Muscle layer of duodenum (tissue), 2 donors: ENCODE measurements around the gene ARHGEF18.
A peak's percentile ranks its signal among the peaks of the same experiment; 100 is the strongest.
"Not testable (repeated sequence)": the region's sequence is repeated elsewhere in the genome, so short reads cannot be mapped to it uniquely, and the experiment has no call there.

Experiments used
- H3K27ac ChIP-seq: one replicate; pipeline ENCODE4 v1.7.0; 2013; ENCODE audit warnings: mild to moderate bottlenecking, low read length
- H3K27me3 ChIP-seq: one replicate; pipeline ENCODE4 v1.7.0; 2013; ENCODE audit warnings: low read depth, mild to moderate bottlenecking, control low read depth, low read length
- H3K36me3 ChIP-seq, 2 donors: one replicate each; pipeline ENCODE4 v1.7.0; 2013; ENCODE audit warnings: low read length in 2 of 2, control low read depth in 1 of 2, mild to moderate bottlenecking in 1 of 2; ENCODE audit not compliant: insufficient read depth in 2 of 2, control insufficient read depth in 1 of 2
- H3K4me1 ChIP-seq, 2 donors: one replicate each; pipeline ENCODE4 v1.7.0; 2013; ENCODE audit warnings: low read length in 2 of 2, mild to moderate bottlenecking in 2 of 2, control low read depth in 1 of 2, moderate library complexity in 1 of 2; ENCODE audit not compliant: insufficient read depth in 2 of 2, control insufficient read depth in 1 of 2
- H3K4me3 ChIP-seq, 2 donors: one replicate each; pipeline ENCODE4 v1.7.0; 2013; ENCODE audit warnings: low read length in 2 of 2, low read depth in 1 of 2, mild to moderate bottlenecking in 1 of 2
- H3K9me3 ChIP-seq, 2 donors: one replicate each; pipeline ENCODE4 v1.7.0; 2013; ENCODE audit warnings: low read length in 2 of 2, control low read depth in 1 of 2, mild to moderate bottlenecking in 1 of 2; ENCODE audit not compliant: control insufficient read depth in 1 of 2
- donor health status: healthy.

ARHGEF18 gene

GRCh38 chr19:7348587-7349230 is at the start of gene ARHGEF18:
ARHGEF18 (plus strand) TSS chr19:7348937; CDS start chr19:7362891, 13,954 bp downstream.
- Histone ChIP-seq H3K9me3 (peaks cover 4 to 6% of the 10 kb centered on the region in 2 donors), H3K27ac (no peak within 1 kb of the TSS), H3K4me1 (no peaks in the 10 kb centered on the region), H3K4me3 (peak within 1 kb of the TSS in 1 of 2 donors; percentile 18), H3K36me3 (no peaks in the 10 kb centered on the region), H3K27me3 (no peaks in the 10 kb centered on the region)

DNA sequence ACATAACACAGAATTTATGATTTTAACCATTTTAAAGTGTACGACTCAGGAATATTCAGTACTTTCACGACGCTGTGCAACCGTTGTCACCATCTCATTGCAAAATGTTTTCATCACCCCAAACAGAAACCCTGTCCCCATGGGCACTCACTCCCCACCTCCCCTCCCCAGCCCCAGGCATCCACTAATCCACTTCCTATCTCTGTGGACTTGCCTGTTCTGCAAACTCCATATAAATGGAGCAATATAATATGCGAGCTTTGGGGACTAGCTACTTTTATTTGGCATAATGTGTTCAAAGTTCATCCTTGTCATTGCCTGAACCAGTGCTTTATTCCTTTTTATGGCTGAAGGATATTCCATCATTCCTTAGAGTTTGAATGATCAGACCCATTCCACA is 47.2 kb upstream of the ARHGEF18 start:
- H3K9me3 ChIP-seq, result no peaks in the 10 kb centered on the region
- H3K4me1 ChIP-seq, result no peaks in the 10 kb centered on the region
- no peaks in the 10 kb centered on the region for H3K27me3 ChIP-seq
- H3K4me3 ChIP-seq, result no peak overlapping the region
- no peaks in the 10 kb centered on the region for H3K36me3 ChIP-seq
- no peak overlapping the region for H3K27ac ChIP-seq

- H3K36me3 ChIP-seq, result no peaks in the 10 kb centered on the region
- H3K4me1 ChIP-seq, result no peaks in the 10 kb centered on the region
- H3K9me3 ChIP-seq, result no peaks in the 10 kb centered on the region
- H3K27me3 ChIP-seq, result no peaks in the 10 kb centered on the region
- H3K4me3 ChIP-seq, result no peak overlapping the region
- no peak overlapping the region for H3K27ac ChIP-seq
Observed at GRCh38 chr19:7303470-7303869, 45.3 kb upstream of the ARHGEF18 start.

- H3K4me3 ChIP-seq, result no peak overlapping the region
- no peaks in the 10 kb centered on the region for H3K4me1 ChIP-seq
- H3K9me3 ChIP-seq, result no peaks in the 10 kb centered on the region
- no peak overlapping the region for H3K27ac ChIP-seq
- no peaks in the 10 kb centered on the region for H3K27me3 ChIP-seq
- H3K36me3 ChIP-seq, result no peaks in the 10 kb centered on the region
Observed at GRCh38 chr19:7304200-7304599, 44.5 kb upstream of the ARHGEF18 start.

DNA sequence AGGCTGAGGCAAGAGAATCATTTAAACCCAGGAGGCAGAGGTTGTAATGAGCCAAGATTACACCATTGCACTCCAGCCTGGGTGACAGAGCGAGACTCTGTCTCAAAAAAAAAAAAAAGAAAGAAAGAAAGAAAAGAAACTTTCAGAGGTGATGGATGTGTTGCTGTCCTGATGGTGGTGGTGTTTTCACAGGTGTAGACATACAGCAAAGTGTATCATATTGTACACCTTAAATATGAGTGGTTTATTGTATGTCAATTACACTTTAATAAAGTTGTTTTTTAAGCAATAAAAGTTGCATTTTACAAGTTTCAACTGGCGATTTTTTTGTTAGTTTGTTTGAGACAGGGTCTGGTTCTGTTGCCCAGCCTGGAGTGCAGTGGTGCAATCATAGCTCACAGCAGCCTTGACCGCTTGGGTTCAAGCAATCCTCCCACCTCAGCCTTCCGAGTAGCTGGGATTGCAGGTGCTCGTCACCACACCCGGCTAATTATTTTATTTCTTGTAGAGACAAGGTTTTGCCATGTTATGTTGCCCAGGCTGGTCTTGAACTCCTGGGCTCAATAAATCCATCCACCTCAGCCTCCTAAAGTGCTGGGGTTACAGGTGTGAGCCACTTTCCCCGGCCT is 41.0 kb upstream of the ARHGEF18 start:
- no peak overlapping the region for H3K4me3 ChIP-seq
- no peaks in the 10 kb centered on the region for H3K36me3 ChIP-seq
- no peaks in the 10 kb centered on the region for H3K27me3 ChIP-seq
- no peaks in the 10 kb centered on the region for H3K9me3 ChIP-seq
- no peaks in the 10 kb centered on the region for H3K4me1 ChIP-seq
- H3K27ac ChIP-seq, result no peak overlapping the region

DNA sequence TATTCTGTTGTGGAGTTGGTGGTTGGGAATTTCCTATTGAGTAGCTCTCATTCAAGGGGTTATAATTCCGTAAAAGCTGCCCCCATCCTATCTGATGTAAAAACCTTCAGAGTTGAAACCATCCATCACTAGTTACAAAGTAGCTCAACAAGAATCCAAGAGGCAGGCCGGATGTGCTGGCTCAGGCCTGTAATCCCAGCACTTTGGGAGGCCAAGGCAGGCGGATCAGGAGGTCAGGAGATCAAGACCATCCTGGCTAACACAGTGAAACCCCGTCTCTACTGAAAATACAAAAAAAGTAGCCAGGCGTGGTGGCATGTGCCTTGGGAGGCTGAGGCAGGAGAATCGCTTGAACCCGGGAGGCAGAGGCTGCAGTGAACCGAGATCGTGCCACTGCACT is 40.4 kb upstream of the ARHGEF18 start:
- H3K4me3 ChIP-seq, H3K27me3 ChIP-seq, H3K27ac ChIP-seq, H3K9me3 ChIP-seq, H3K4me1 ChIP-seq, H3K36me3 ChIP-seq: not testable (repeated sequence)

DNA sequence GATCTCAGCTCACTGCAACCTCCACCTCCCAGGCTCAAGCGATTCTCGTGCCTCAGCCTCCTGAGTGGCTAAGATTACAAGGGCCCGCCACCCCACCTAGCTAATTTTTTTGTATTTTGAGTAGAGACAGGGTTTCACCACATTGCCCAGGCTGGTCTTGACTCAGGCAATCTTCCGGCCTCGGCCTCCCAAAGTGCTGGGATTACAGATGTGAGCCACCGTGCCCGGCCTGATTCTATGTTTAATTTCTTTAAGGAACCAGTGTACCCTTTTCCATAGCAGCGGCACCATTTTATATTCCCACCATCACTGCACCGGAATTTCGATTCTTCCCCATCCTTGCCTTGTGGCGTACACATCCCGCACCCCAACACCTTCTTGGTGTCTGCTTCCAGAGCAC is 36.8 kb upstream of the ARHGEF18 start:
- no peak overlapping the region for H3K27ac ChIP-seq
- peaks cover 0 to 5% of the 10 kb centered on the region in 2 donors for H3K9me3 ChIP-seq
- no peaks in the 10 kb centered on the region for H3K4me1 ChIP-seq
- H3K27me3 ChIP-seq, result no peaks in the 10 kb centered on the region
- no peaks in the 10 kb centered on the region for H3K36me3 ChIP-seq
- no peak overlapping the region for H3K4me3 ChIP-seq

- H3K4me1 ChIP-seq, result no peaks in the 10 kb centered on the region
- no peaks in the 10 kb centered on the region for H3K27me3 ChIP-seq
- H3K27ac ChIP-seq, result no peak overlapping the region
- H3K9me3 ChIP-seq, result peaks cover 0 to 5% of the 10 kb centered on the region in 2 donors
- no peaks in the 10 kb centered on the region for H3K36me3 ChIP-seq
- H3K4me3 ChIP-seq, result no peak overlapping the region
Observed at GRCh38 chr19:7312816-7313215, 35.9 kb upstream of the ARHGEF18 start.

DNA sequence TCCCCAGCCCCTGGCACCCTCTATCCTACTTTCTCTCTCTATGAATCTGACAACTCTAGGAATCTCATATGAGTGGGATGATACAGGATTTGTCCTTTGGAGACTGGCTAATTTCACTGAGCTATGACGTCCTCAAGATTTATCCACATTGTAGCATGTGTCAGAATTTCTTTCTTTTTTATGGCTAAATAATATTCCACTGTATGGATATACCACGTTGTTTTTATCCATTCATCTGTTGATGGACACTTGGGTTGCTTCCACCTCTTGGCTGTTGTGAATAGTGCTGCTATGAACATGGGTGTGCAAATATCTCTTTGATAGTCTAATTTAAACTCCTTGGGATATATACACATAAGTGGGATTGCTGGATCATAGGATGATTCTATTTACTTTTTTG is 30.6 kb upstream of the ARHGEF18 start:
- no peak overlapping the region for H3K4me3 ChIP-seq
- H3K27ac ChIP-seq, result no peak overlapping the region
- H3K9me3 ChIP-seq, result peaks cover 0 to 7% of the 10 kb centered on the region in 2 donors
- peaks cover 0 to 3% of the 10 kb centered on the region in 2 donors for H3K4me1 ChIP-seq
- H3K27me3 ChIP-seq, result no peaks in the 10 kb centered on the region
- no peaks in the 10 kb centered on the region for H3K36me3 ChIP-seq

DNA sequence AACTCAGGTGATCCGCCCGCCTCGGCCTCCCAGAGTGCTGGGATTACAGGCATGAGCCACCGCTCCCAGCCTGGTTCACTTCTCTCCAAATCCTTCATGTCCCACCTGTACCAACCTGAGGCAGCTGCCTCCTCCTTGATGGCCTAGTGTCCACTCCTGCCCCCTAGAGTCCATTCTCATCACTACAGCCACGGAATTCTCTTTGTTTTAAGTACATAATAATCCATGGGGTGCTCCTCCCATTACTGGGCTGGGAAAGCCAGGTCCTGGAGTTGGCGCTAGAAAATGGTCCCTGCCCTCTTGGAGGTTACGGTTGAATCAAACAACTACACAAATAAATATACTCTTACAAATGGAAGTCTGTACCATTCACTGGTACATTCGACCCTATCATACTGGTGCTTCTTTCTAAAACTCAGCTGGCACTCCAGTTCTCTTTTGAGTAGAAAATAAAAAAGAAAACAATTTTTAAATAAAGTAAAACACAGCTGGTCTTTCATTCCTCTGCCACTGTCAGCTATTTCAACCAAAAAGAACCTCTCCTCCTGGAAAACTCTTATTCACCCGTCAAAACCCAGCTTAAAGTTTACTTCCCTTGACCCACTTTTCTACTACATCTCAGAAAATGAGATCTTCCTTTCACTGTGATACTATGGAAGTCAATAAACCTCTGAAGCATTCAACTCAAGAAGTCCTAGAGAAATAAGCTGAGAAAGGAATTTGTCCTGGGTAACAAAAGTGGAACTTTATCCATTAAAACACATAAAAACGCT is 22.4 kb upstream of the ARHGEF18 start:
- peaks cover 0 to 5% of the 10 kb centered on the region in 2 donors for H3K9me3 ChIP-seq
- H3K27me3 ChIP-seq, result no peaks in the 10 kb centered on the region
- no peak overlapping the region for H3K4me3 ChIP-seq
- no peaks in the 10 kb centered on the region for H3K36me3 ChIP-seq
- H3K27ac ChIP-seq, result no peak overlapping the region
- peaks cover 0 to under 1% of the 10 kb centered on the region in 2 donors for H3K4me1 ChIP-seq

GRCh38 chr19:7327802-7328201 is 20.9 kb upstream of the ARHGEF18 start:
- no peaks in the 10 kb centered on the region for H3K36me3 ChIP-seq
- peaks cover 0 to 5% of the 10 kb centered on the region in 2 donors for H3K9me3 ChIP-seq
- H3K27me3 ChIP-seq, result no peaks in the 10 kb centered on the region
- H3K27ac ChIP-seq, result no peak overlapping the region
- no peak overlapping the region for H3K4me3 ChIP-seq
- no peaks in the 10 kb centered on the region for H3K4me1 ChIP-seq
